HUES6 (cell line): ENCODE results near the gene RAB11FIP3.
"Not testable (repeated sequence)": the region's sequence is repeated elsewhere in the genome, so short reads cannot be mapped to it uniquely, and the experiment has no call there.

Source experiments
- H3K27ac ChIP-seq: 2 replicates; pipeline ENCODE4 v1.7.0; 2013; ENCODE audit warnings: low read depth, mild to moderate bottlenecking, low read length, inconsistent platforms
- H3K27me3 ChIP-seq: 2 replicates; pipeline ENCODE4 v1.6.1; 2013; ENCODE audit warnings: low read length; ENCODE audit not compliant: control insufficient read depth, insufficient read depth
- H3K36me3 ChIP-seq: 2 replicates; pipeline ENCODE4 v1.6.1; 2013; ENCODE audit warnings: low read length; ENCODE audit not compliant: control insufficient read depth, insufficient read depth
- H3K4me1 ChIP-seq: 2 replicates; pipeline ENCODE4 v1.6.1; 2013; ENCODE audit warnings: low read length; ENCODE audit not compliant: control insufficient read depth, insufficient read depth
- H3K4me3 ChIP-seq: 2 replicates; pipeline ENCODE4 v1.5.1; 2013; ENCODE audit warnings: low read depth, low read length
- H3K9ac ChIP-seq: one replicate; pipeline ENCODE4 v1.6.1; 2013; ENCODE audit warnings: mild to moderate bottlenecking, low read length
- H3K9me3 ChIP-seq: 2 replicates; pipeline ENCODE4 v1.6.1; 2013; ENCODE audit warnings: low read depth, low read length; ENCODE audit not compliant: control insufficient read depth, insufficient read depth

RAB11FIP3 gene

GRCh38 chr16:471353-472198 is 46.1 kb downstream of the RAB11FIP3 start:
- no peaks in the 10 kb centered on the region for H3K27me3 ChIP-seq
- H3K27ac ChIP-seq: peak overlapping the region; percentile 30; the same call in 1 of the 2 replicates
- no peak overlapping the region for H3K9ac ChIP-seq

GRCh38 chr16:472199-472504 is 46.7 kb downstream of the RAB11FIP3 start:
- H3K27me3 ChIP-seq: no peaks in the 10 kb centered on the region
- H3K27ac ChIP-seq: no peak overlapping the region
- H3K4me3 ChIP-seq: no peak overlapping the region
- H3K9me3 ChIP-seq: no peaks in the 10 kb centered on the region
- H3K36me3 ChIP-seq: no peaks in the 10 kb centered on the region
- H3K9ac ChIP-seq: no peak overlapping the region
- peaks cover 36% of the 10 kb centered on the region for H3K4me1 ChIP-seq

More at GRCh38 chr16:471353-472198, 46.1 kb downstream of the RAB11FIP3 start:
- Histone ChIP-seq H3K4me3 (peak overlapping the region; percentile 12; the same call in 1 of the 2 replicates), H3K9me3 (no peaks in the 10 kb centered on the region), H3K36me3 (no peaks in the 10 kb centered on the region), H3K4me1 (peaks cover 40% of the 10 kb centered on the region)

DNA sequence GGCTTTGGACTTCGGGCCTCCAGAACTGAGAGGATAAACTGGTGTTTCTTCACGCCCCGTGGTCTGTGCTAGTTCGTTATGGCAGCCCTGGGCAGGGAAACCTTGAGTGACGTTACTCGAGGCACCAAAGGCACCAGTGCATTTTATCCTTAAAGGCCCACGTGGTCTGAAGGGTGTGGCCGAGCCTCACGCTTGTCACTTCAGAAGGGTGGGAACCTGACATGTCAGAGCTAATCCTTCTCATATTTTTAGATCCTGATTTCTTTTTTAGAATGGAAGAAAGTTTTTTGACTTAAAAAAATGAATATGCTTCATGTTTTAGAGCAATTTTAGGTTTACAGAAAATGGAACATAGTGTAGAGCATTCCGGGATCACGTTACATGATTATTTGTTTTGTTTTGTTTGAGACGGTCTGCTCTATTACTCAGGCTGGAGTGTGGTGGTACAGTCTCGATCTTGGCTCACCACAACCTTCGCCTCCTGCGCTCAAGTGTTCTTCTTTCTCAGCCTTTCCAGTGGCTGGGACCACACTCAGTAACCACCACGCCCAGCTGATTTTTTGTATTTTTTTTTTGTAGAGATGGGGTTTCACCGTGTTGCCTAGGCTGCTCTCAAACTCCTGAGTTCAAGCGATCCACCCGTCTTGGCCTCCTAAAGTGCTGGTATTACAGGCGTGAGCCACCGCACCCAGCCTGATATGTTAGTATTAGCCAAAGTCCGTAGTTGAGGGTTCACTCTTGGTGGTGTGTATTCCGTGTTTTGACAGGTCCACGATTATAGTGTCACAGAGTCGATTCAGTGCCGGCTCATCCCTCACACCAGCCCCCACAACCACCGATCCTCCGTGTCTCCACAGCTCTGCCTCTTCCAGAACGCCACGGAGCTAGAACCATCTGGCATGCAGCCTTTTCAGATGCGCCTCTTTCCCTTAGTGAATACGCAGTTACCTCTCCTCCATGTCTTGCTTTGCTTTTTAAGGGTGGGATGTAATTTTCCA is 47.9 kb downstream of the RAB11FIP3 start:
- Histone ChIP-seq H3K4me1 (peaks cover 39% of the 10 kb centered on the region), H3K27ac (no peak overlapping the region), H3K36me3 (no peaks in the 10 kb centered on the region), H3K9ac (no peak overlapping the region), H3K9me3 (no peaks in the 10 kb centered on the region), H3K27me3 (no peaks in the 10 kb centered on the region), H3K4me3 (no peak overlapping the region)

GRCh38 chr16:474420-475122 is 49.1 kb downstream of the RAB11FIP3 start:
- Histone ChIP-seq H3K36me3 (no peaks in the 10 kb centered on the region), H3K27ac (no peak overlapping the region), H3K27me3 (no peaks in the 10 kb centered on the region), H3K9me3 (no peaks in the 10 kb centered on the region), H3K4me3 (no peak overlapping the region), H3K9ac (no peak overlapping the region), H3K4me1 (peaks cover 39% of the 10 kb centered on the region)

- Histone ChIP-seq H3K27me3 (no peaks in the 10 kb centered on the region), H3K9me3 (no peaks in the 10 kb centered on the region)
Measured at GRCh38 chr16:476039-476438, 50.6 kb downstream of the RAB11FIP3 start.

GRCh38 chr16:477301-478157 is 52.1 kb downstream of the RAB11FIP3 start:
- Histone ChIP-seq H3K27me3 (no peaks in the 10 kb centered on the region), H3K27ac (0 out of 2 replicates have a peak overlapping the region, but pooled peaks have one; percentile 41), H3K4me1 (peaks cover 22% of the 10 kb centered on the region), H3K36me3 (peaks cover 4% of the 10 kb centered on the region; the same call in 1 of the 2 replicates), H3K9ac (no peak overlapping the region), H3K9me3 (no peaks in the 10 kb centered on the region), H3K4me3 (no peak overlapping the region)

More at GRCh38 chr16:476039-476438, 50.6 kb downstream of the RAB11FIP3 start:
- Histone ChIP-seq H3K9ac (no peak overlapping the region), H3K4me1 (peaks cover 30% of the 10 kb centered on the region), H3K36me3 (no peaks in the 10 kb centered on the region), H3K27ac (no peak overlapping the region), H3K4me3 (no peak overlapping the region)

- H3K27me3 ChIP-seq, H3K27ac ChIP-seq, H3K4me3 ChIP-seq, H3K36me3 ChIP-seq, H3K9ac ChIP-seq, H3K9me3 ChIP-seq: not testable (repeated sequence)
- peaks cover 30% of the 10 kb centered on the region for H3K4me1 ChIP-seq
Measured at GRCh38 chr16:478287-478686, 52.8 kb downstream of the RAB11FIP3 start.

GRCh38 chr16:482468-483185 is 57.2 kb downstream of the RAB11FIP3 start:
- Histone ChIP-seq H3K9me3 (no peaks in the 10 kb centered on the region), H3K36me3 (peaks cover 4% of the 10 kb centered on the region; the same call in 1 of the 2 replicates), H3K27ac (peak overlapping the region; percentile 70; the same call in 1 of the 2 replicates), H3K4me1 (peaks cover 22% of the 10 kb centered on the region), H3K27me3 (no peaks in the 10 kb centered on the region), H3K9ac (peak overlapping the region; percentile 24), H3K4me3 (no peak overlapping the region)

- Histone ChIP-seq H3K27me3 (no peaks in the 10 kb centered on the region), H3K9ac (peak overlapping the region; percentile 24), H3K27ac (peak overlapping the region; percentile 70; the same call in 1 of the 2 replicates), H3K4me3 (no peak overlapping the region), H3K4me1 (peaks cover 22% of the 10 kb centered on the region), H3K36me3 (peaks cover 4% of the 10 kb centered on the region; the same call in 1 of the 2 replicates), H3K9me3 (no peaks in the 10 kb centered on the region)
Measured at GRCh38 chr16:483341-484075, 58.1 kb downstream of the RAB11FIP3 start.
